ENCODE measurements around the gene HEY2.
"Not testable (repeated sequence)": the region's sequence is repeated elsewhere in the genome, so short reads cannot be mapped to it uniquely, and the experiment has no call there.

The HEY2 gene

DNA sequence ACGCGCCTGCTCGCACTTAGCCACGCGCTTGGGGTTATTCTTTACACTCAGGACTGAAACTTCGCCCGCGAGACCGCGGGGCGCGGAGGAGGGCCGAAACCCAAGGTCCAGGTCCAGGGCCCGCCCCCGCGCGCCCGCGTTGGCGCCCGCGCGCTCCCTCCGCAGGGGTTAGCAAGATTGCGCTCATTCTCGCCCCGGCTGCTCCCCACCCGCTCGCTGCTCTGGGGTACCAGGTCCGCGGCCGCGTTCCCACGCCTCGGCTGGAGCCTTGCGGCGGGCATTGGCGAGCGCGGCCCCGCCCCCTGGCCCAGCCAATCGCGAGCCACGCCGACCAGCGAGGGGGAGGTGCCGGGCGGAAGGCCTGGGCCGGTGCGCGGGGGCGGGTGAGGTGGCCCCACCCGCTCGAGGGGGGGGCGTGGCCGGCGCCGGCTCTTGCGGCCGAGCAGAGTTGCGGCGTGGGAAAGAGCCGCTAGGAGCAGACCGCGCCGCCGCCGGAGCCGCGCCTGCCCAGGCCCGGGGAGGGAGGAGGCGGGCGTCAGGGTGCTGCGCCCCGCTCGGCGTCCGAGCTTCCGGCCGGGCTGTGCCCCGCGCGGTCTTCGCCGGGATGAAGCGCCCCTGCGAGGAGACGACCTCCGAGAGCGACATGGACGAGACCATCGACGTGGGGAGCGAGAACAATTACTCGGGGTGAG is at the start of gene HEY2:
TSS of gene HEY2 (plus strand) at position 460 of the 692 bp plus-strand sequence. CDS start at position 605, 145 bp downstream.
- peak; percentile 61 to 64 (median 64) for DNase-seq

DNA sequence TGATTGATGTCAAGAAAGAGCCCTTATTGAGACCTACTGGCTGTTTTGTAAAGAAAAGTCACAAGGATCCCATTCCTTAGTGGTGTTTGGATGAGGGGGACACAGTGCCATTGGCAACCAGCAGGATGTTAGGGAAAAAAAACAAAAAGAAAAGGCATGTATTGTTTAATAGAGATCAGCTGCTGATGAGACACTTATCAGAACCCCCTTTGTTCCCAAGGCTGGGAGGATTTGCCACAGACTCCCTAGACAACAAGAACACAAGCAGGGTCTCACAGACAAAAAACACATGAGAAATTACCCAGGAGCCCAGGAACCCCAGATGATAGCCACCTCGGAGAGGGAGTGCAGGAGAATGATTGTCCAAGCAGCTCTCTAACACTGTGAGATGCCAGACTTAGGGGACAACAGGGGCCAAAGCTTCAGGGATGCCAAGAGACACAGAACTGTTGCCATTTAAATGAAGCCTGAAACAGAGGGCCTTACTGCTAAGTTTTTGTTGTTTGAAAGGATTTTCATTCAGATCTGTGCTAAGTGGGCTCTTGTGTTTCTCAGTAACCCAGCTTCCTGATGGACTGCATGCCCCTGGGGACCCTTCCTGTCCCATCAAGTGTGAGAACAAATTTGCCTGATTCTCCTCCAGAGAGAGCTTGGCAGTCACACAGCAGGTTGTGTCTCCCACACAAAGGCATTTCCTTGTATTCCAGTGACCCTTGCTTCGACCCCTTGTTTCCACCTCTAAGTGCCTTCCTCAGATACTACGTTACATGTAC is 48.7 kb upstream of the HEY2 start:
- DNase-seq: no peak

- DNase-seq: no peak
These were observed 48.1 kb upstream of the HEY2 start for GRCh38 chr6:125701354-125701668.

DNA sequence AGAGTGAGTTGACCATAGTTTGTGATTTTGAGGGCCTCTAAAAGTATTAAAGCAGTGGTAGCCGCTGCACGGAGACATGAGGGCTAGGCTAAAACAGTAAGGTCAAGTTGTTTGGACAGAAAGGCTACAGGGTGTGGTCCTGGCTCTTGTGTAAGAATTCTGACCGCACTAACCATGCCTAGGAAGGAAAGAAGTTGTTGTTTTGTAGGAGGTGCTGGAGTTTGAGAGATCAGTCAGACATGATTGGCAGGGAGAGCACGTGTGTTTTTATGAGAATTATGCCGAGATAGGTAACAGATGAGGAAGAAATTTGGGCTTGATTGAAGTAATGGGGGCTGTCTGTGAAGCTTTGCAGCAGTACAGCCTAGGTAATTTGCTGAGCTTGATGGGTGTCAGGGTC is 45.5 kb upstream of the HEY2 start:
- not testable (repeated sequence) for DNase-seq

- no peak for DNase-seq
These were observed 41.7 kb upstream of the HEY2 start for GRCh38 chr6:125707615-125708243.

- DNase-seq: no peak
These were observed 38.3 kb upstream of the HEY2 start for GRCh38 chr6:125711013-125711675.

GRCh38 chr6:125714441-125715090 is 34.9 kb upstream of the HEY2 start:
- DNase-seq: no peak

DNA sequence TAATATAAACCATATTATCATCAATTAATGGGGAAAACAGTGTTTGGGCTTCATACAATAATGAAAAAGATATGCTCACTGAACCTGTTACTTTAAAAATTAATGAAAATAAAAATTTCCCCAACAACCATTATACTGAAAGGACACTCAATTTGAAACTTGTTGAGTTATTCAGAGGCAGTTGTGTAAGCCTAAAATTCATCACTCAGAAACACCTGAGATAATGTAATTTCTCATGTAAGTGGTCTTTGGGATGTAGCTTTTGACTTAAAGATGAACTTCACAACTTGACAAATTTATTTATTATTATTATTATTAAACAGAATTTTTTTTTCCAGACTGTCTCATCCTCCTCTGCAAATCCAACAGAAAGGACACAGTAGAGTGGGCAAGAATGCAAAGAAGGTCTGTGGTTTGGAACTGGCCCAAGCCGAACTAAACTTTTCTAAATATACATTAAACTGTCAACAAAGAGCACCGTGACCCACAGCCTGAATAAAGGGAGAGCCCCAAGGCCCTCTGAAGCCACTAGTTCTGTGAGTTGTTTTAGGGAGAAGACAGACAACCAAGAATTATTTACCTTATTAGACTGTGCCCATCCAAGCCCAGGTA is 32.2 kb upstream of the HEY2 start:
- DNase-seq: no peak

- DNase-seq: no peak
These were observed 31.3 kb upstream of the HEY2 start for GRCh38 chr6:125718109-125718508.

DNA sequence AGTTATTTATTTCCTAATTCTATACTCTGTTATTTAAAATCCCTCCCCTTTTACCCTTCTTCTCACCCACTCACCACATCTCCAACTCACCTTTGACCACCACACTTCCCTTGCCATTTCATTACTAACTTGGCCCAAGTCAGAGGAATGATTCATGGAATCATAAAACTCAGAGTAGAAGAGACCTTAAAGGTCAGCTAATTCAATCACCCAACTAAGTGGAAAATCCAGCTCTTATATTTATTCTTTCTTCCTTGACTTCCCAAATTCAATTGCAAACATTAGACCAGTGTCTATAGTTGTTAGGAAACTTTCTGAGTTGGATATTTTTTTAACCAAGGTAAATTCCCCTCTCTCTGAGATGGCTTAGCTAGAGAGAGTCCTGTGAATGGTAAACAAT is 26.5 kb upstream of the HEY2 start:
- no peak for DNase-seq

- DNase-seq: no peak
These were observed 22.2 kb upstream of the HEY2 start for GRCh38 chr6:125727216-125727615.

DNA sequence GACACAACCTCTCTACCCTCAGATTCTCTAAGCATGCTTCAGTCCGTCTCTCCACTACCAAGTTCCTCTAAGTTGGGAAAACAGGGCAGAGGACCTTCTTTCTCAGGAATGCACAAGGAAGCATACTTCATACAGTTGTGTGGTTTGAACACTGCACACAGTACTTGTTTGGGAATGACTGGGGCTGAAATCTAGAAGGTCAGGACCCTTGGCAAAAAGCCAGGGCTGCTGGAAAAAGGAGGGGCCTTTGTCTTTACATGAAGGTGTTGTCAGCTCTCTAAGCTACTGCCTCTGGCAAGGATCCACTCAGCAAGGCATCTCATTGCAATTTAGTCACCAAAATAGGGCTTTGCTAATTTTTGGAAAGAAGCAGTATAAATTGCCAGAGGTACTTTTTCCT is 20.7 kb upstream of the HEY2 start:
- no peak for DNase-seq

- no peak for DNase-seq
These were observed 19.4 kb upstream of the HEY2 start for GRCh38 chr6:125729983-125730382.

- DNase-seq: no peak
These were observed 17.0 kb upstream of the HEY2 start for GRCh38 chr6:125732398-125732797.

DNA sequence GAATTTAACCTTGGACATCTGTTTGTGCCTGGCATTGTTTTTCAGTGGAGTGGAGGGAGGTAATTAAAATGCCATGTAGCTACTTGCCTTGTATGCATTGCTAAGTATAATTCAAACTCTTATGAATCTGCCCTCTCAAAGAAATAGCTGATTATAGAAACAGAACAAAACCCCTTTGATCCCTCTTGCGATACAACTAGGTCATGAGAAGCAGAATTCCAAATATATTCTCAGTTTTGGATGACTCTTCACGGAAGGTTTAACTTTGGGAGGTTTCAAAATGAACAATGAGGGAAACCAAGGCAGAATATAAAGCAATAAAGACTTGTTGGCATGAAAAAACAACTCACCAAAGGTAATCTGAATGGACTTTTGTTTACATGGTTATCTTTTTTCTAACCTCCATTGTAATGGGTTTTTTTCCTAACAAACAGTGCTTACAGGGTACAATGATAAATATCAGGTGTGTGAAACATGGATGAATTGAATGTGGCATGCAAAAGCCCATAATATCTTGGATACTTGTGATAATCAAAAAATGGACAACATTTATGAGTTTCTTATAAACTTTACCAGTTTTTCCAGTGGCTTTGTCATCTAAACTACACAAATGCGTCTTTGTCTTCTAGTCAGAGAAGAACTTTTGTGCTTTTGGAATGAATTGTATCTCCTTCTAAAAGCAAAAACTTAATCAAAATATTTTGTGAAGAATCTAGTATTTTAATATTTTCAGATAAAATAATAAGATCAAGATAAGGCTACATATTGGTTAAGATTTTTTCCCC is 15.7 kb upstream of the HEY2 start:
- DNase-seq: no peak

- DNase-seq: no peak
These were observed 11.2 kb upstream of the HEY2 start for GRCh38 chr6:125738276-125738675.

GRCh38 chr6:125739364-125739763 is 10.1 kb upstream of the HEY2 start:
- no peak for DNase-seq

GRCh38 chr6:125741336-125741735 is 8.1 kb upstream of the HEY2 start:
- no peak for DNase-seq

- no peak for DNase-seq
These were observed 7.4 kb upstream of the HEY2 start for GRCh38 chr6:125742024-125742423.

DNA sequence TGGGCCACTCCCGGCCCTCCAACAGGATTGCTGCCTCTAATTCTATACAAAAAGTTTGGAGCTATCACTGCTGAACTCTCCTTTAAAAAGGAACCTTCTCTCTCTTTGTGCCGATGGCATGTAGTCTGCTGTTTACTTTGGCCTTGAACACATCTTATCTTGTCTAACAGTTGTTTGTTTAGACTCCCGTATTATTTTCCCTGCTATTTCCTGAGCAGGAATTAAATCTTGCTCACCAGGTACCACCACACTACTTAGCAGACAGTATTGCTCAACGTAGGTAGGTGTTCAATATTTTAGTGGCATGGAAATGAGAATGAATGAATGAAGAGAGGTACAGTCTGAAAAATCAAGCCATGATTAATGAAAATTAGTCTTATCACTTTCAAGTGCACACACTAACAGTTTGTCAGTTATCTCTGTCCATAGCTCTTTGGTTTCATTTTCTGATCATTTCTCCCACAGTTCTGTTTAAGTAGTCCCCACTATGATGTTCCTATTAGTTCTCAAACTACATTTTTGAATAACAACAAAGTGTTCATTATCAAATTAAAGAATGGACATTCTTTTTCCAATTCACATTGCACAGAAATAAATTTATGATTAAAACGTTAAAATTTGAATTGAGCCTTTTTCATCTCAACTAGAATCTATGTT is 6.8 kb upstream of the HEY2 start:
- no peak for DNase-seq

GRCh38 chr6:125743604-125744003 is 5.8 kb upstream of the HEY2 start:
- no peak for DNase-seq
